ENCODE data around the gene POLD3. TPM values are rescaled to one million over a fixed set of nuclear protein-coding genes. Genes with fewer than 3 reads are reported as not detected.

The POLD3 gene
- total RNA-seq, 2 experiments from 2014 or later = 4.6 to 5.2 TPM

DNA sequence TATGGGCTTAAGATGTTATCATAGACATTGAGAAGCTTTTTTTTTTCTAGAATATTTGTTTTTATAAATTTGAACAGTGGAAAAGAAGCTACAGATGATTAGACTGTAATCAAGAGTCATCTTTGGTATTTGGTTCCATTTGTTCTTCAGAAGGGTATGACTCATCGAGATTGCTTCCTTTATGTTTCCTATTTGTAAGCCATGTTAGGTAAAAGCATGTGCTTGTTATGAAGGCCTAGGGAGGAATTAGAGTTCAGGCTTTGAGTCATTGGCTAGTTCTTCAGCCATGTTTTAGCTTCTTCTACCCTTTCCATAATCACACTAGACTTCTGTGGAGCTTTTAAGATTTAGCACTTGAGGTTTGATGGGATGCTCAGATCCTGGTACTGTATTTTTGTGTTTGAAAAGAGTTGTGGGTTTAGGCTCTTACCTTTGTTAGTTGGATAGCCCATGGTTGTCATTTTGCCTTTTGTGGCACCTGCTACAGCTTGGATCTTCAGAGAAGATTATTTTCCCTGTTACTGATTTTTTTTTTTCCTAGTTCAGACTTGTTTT lies 44.3 kb downstream of the POLD3 start:
- ChIA-PET CTCF (no interaction called here), POLR2A (no interaction called here)
- intact Hi-C loops (cut with DNase I, micrococcal nuclease) = no loop called here
- Mint-ChIP-seq H3K36me3 (ENCODE audit: low read depth) (peaks cover 98% of the 10 kb centered on the region), H3K9me3 (no peaks in the 10 kb centered on the region), H3K27ac (no peak overlapping the region), H3K4me1 (ENCODE audit: low read depth) (no peaks in the 10 kb centered on the region), H3K27me3 (no peaks in the 10 kb centered on the region), H3K4me3 (no peak overlapping the region)
- Histone ChIP-seq H3K4me1 (ENCODE audit: insufficient read depth, low read length) (no peaks in the 10 kb centered on the region), H3K27ac (ENCODE audit: low read depth in 1 of 2, low read length in 2 of 2) (no peak overlapping the region), H3K36me3 (ENCODE audit: insufficient read depth, low read length) (peaks cover 64% of the 10 kb centered on the region), H3K4me3 (ENCODE audit: low read length) (no peak overlapping the region), H3K27me3 (ENCODE audit: control insufficient read depth in 1 of 2, insufficient read depth in 2 of 2, low read length in 2 of 2) (no peaks in the 10 kb centered on the region), H3K9me3 (ENCODE audit: control insufficient read depth in 1 of 2, insufficient read depth in 1 of 2, low read length in 2 of 2) (no peaks in the 10 kb centered on the region)
- DNase-seq = no peak
- no peak for ATAC-seq (ENCODE audit: poor library complexity)
- no peak for TF ChIP-seq CTCF (IDR thresholded peaks at IDR 0.05)

GRCh38 chr11:74637700-74638099 lies 45.3 kb downstream of the POLD3 start:
- Mint-ChIP-seq H3K9me3 (no peaks in the 10 kb centered on the region), H3K4me3 (no peak overlapping the region), H3K36me3 (ENCODE audit: low read depth) (peaks cover 97% of the 10 kb centered on the region), H3K27me3 (no peaks in the 10 kb centered on the region), H3K27ac (no peak overlapping the region), H3K4me1 (ENCODE audit: low read depth) (no peaks in the 10 kb centered on the region)
- intact Hi-C loops (cut with DNase I, micrococcal nuclease) = no loop called here
- ATAC-seq (ENCODE audit: poor library complexity) (no peak), DNase-seq (no peak)
- H3K4me1 ChIP-seq (ENCODE audit: insufficient read depth, low read length) = no peaks in the 10 kb centered on the region
- H3K4me3 ChIP-seq (ENCODE audit: low read length) = no peak overlapping the region
- H3K36me3 ChIP-seq (ENCODE audit: insufficient read depth, low read length) = peaks cover 69% of the 10 kb centered on the region
- POLR2A ChIA-PET = no interaction called here
- no peak for TF ChIP-seq CTCF (IDR thresholded peaks at IDR 0.05)
- no peak overlapping the region for H3K27ac ChIP-seq (ENCODE audit: low read depth in 1 of 2, low read length in 2 of 2)
- no peaks in the 10 kb centered on the region for H3K27me3 ChIP-seq (ENCODE audit: control insufficient read depth in 1 of 2, insufficient read depth in 2 of 2, low read length in 2 of 2)
- CTCF ChIA-PET = no interaction called here
- no peaks in the 10 kb centered on the region for H3K9me3 ChIP-seq (ENCODE audit: control insufficient read depth in 1 of 2, insufficient read depth in 1 of 2, low read length in 2 of 2)

DNA sequence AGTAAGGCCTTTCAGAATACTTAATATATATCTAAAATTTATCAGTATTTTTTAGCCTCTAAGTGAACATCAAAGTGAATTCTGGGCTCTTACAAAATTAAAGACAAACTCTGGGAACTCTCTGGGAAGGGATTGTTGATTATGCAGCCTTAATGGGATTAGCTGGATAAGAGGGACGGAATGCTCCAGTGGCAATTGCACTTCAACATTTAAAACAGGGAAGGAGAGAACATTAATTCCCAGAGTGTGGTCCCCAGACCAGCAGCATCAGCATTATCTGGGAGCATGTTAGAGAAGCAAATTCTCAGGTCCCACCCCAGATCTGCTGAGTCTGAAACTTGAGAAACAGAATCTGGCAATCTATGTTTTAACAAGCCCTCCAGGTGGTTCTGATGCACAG lies 46.5 kb downstream of the POLD3 start:
- Mint-ChIP-seq H3K27me3 (no peaks in the 10 kb centered on the region), H3K4me1 (ENCODE audit: low read depth) (no peaks in the 10 kb centered on the region), H3K4me3 (no peak overlapping the region), H3K9me3 (no peaks in the 10 kb centered on the region), H3K36me3 (ENCODE audit: low read depth) (peaks cover 97% of the 10 kb centered on the region), H3K27ac (no peak overlapping the region)
- H3K4me1 ChIP-seq (ENCODE audit: insufficient read depth, low read length) = no peaks in the 10 kb centered on the region
- peaks cover 61% of the 10 kb centered on the region for H3K36me3 ChIP-seq (ENCODE audit: insufficient read depth, low read length)
- no peak for TF ChIP-seq CTCF (IDR thresholded peaks at IDR 0.05)
- H3K9me3 ChIP-seq (ENCODE audit: control insufficient read depth in 1 of 2, insufficient read depth in 1 of 2, low read length in 2 of 2) = no peaks in the 10 kb centered on the region
- no peak for ATAC-seq (ENCODE audit: poor library complexity)
- H3K4me3 ChIP-seq (ENCODE audit: low read length) = no peak overlapping the region
- ChIA-PET CTCF (no interaction called here), POLR2A (no interaction called here)
- intact Hi-C loops (cut with DNase I, micrococcal nuclease) = no loop called here
- no peaks in the 10 kb centered on the region for H3K27me3 ChIP-seq (ENCODE audit: control insufficient read depth in 1 of 2, insufficient read depth in 2 of 2, low read length in 2 of 2)
- H3K27ac ChIP-seq (ENCODE audit: low read depth in 1 of 2, low read length in 2 of 2) = no peak overlapping the region
- DNase-seq = no peak
